ENCODE data around the gene BHLHE40. TPM values are rescaled to one million over a fixed set of nuclear protein-coding genes. Genes with fewer than 3 reads are reported as not detected.
"Not testable (repeated sequence)": the region's sequence is repeated elsewhere in the genome, so short reads cannot be mapped to it uniquely, and the experiment has no call there.

The BHLHE40 gene
- total RNA-seq, 2 experiments from 2014 or later, result 258 to 273 TPM

GRCh38 chr3:4963669-4964570 is 15.3 kb upstream of the BHLHE40 start:
- H3K4me3 Mint-ChIP-seq, result no peak overlapping the region
- ChIA-PET POLR2A (no interaction called here), CTCF (interaction anchor here (1.6 to 1.7 kb wide), 2 partner anchors 12 to 252 kb away, joined by 6 to 7 read pairs; no protein-coding TSS in a partner anchor)
- peaks cover 16% of the 10 kb centered on the region for H3K4me1 Mint-ChIP-seq
- intact Hi-C loops (cut with DNase I, micrococcal nuclease), result no loop called here
- DNase-seq (no peak), ATAC-seq (no peak)
- H3K36me3 Mint-ChIP-seq (ENCODE audit: low read depth), result peaks cover 13% of the 10 kb centered on the region
- H3K27me3 Mint-ChIP-seq, result no peaks in the 10 kb centered on the region
- peaks cover 27% of the 10 kb centered on the region for H3K9me3 Mint-ChIP-seq (ENCODE audit: low read depth)
- no peak overlapping the region for H3K27ac Mint-ChIP-seq

DNA sequence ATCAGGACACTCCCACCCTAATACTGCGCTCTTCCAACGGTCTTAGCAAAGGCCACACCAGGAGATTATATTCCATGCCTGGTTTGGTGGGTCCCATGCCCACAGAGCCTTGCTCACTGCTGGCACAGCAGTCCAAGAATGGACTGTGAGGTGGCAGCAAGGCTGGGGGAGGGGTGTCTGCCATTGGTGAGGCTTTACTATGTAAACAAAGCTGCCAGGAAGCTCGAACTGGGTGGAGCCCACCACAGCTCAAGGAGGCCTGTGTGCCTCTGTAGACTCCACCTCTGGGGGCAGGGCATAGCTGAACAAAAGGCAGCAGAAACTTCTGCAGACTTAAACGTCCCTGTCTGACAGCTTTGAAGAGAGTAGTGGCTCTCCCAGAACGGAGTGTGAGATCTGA is 13.2 kb upstream of the BHLHE40 start:
- ATAC-seq; H3K27me3 Mint-ChIP-seq; H3K27ac Mint-ChIP-seq; H3K4me3 Mint-ChIP-seq; DNase-seq; intact Hi-C loops (cut with DNase I, micrococcal nuclease): not testable (repeated sequence)
- Mint-ChIP-seq H3K4me1 (peaks cover 16% of the 10 kb centered on the region), H3K9me3 (ENCODE audit: low read depth) (peaks cover 29% of the 10 kb centered on the region), H3K36me3 (ENCODE audit: low read depth) (peaks cover 12% of the 10 kb centered on the region)
- CTCF ChIA-PET, result interaction anchor here (0.6 to 2.3 kb wide), 2 partner anchors 63 to 254 kb away, joined by 3 to 10 read pairs; no protein-coding TSS in a partner anchor
- POLR2A ChIA-PET, result interaction anchor here (1.0 kb wide), 1 partner anchor 94 kb away, joined by 4 read pairs; no protein-coding TSS in a partner anchor

GRCh38 chr3:4967683-4968082 is 11.6 kb upstream of the BHLHE40 start:
- CTCF ChIA-PET, result interaction anchor here (0.7 kb wide), 1 partner anchor 30 kb away, joined by 4 read pairs; no protein-coding TSS in a partner anchor
- peaks cover 16% of the 10 kb centered on the region for H3K4me1 Mint-ChIP-seq
- ATAC-seq, result not testable (repeated sequence)

GRCh38 chr3:4971437-4971836 is 7.8 kb upstream of the BHLHE40 start:
- peaks cover 22% of the 10 kb centered on the region for H3K4me1 Mint-ChIP-seq
- ATAC-seq; H3K27ac Mint-ChIP-seq; POLR2A ChIA-PET; DNase-seq; H3K4me3 Mint-ChIP-seq; CTCF ChIA-PET; intact Hi-C loops (cut with DNase I, micrococcal nuclease); H3K27me3 Mint-ChIP-seq: not testable (repeated sequence)
- H3K36me3 Mint-ChIP-seq (ENCODE audit: low read depth), result peaks cover 12% of the 10 kb centered on the region
- peaks cover 26% of the 10 kb centered on the region for H3K9me3 Mint-ChIP-seq (ENCODE audit: low read depth)

More at GRCh38 chr3:4967683-4968082, 11.6 kb upstream of the BHLHE40 start:
- H3K4me3 Mint-ChIP-seq; intact Hi-C loops (cut with DNase I, micrococcal nuclease); H3K27me3 Mint-ChIP-seq; H3K27ac Mint-ChIP-seq; DNase-seq; POLR2A ChIA-PET: not testable (repeated sequence)
- Mint-ChIP-seq H3K36me3 (ENCODE audit: low read depth) (peaks cover 12% of the 10 kb centered on the region), H3K9me3 (ENCODE audit: low read depth) (peaks cover 30% of the 10 kb centered on the region)

GRCh38 chr3:4971838-4972237 is 7.4 kb upstream of the BHLHE40 start:
- ATAC-seq, result no peak
- peaks cover 23% of the 10 kb centered on the region for H3K9me3 Mint-ChIP-seq (ENCODE audit: low read depth)
- H3K4me1 Mint-ChIP-seq, result peaks cover 23% of the 10 kb centered on the region
- DNase-seq, result no peak
- ChIA-PET POLR2A (no interaction called here), CTCF (interaction anchor here (2.7 kb wide), 1 partner anchor 260 kb away, joined by 13 read pairs; no protein-coding TSS in a partner anchor)
- no peak overlapping the region for H3K4me3 Mint-ChIP-seq
- peaks cover 10% of the 10 kb centered on the region for H3K36me3 Mint-ChIP-seq (ENCODE audit: low read depth)
- intact Hi-C loops (cut with DNase I, micrococcal nuclease), result no loop called here
- no peaks in the 10 kb centered on the region for H3K27me3 Mint-ChIP-seq
- H3K27ac Mint-ChIP-seq, result no peak overlapping the region

- CTCF ChIA-PET, result interaction anchor here (0.7 to 2.7 kb wide), 5 partner anchors 14 to 261 kb away, joined by 3 to 13 read pairs (median 3); no protein-coding TSS in a partner anchor
- H3K4me1 Mint-ChIP-seq, result peaks cover 28% of the 10 kb centered on the region
- H3K4me3 Mint-ChIP-seq, result no peak overlapping the region
- POLR2A ChIA-PET, result no interaction called here
- intact Hi-C loops (cut with DNase I, micrococcal nuclease), result no loop called here
- DNase-seq (no peak), ATAC-seq (no peak)
- H3K36me3 Mint-ChIP-seq (ENCODE audit: low read depth), result peaks cover 4% of the 10 kb centered on the region
- H3K27ac Mint-ChIP-seq, result peak overlapping the region; percentile 55
- H3K9me3 Mint-ChIP-seq (ENCODE audit: low read depth), result peaks cover 14% of the 10 kb centered on the region
- H3K27me3 Mint-ChIP-seq, result no peaks in the 10 kb centered on the region
Measured at GRCh38 chr3:4972652-4973643, 6.3 kb upstream of the BHLHE40 start.

DNA sequence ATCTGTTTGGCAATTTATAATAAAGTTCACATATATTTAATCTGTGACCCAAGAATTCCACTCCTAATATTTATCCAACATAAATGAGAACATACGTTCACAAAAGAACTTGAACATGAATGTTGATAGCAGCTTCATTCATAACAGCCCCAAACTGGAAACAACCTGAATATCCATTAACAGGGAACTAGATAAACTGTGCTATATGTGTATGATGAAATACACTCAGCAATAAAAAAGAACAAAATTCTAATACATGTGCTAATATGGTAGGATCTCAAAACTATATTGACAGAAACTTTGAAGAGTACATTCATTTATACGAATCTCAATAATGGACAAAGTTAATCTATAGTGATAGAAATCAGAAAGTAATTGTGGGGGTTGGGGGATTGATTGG is 5.1 kb upstream of the BHLHE40 start:
- CTCF ChIA-PET, result interaction anchor here (0.7 to 2.7 kb wide), 4 partner anchors 16 to 262 kb away, joined by 3 to 13 read pairs (median 4); no protein-coding TSS in a partner anchor
- POLR2A ChIA-PET, result interaction anchor here (0.6 kb wide), 1 partner anchor 88 kb away, joined by 3 read pairs; no protein-coding TSS in a partner anchor

GRCh38 chr3:4976109-4976508 is 3.1 kb upstream of the BHLHE40 start:
- ChIA-PET POLR2A (interaction anchor here (0.7 to 1.2 kb wide), 3 partner anchors 124 to 155 kb away, joined by 3 to 4 read pairs (median 3); no protein-coding TSS in a partner anchor), CTCF (interaction anchor here (0.9 to 7.4 kb wide), 39 partner anchors 9 to 265 kb away, joined by 3 to 91 read pairs (median 5); no protein-coding TSS in a partner anchor)
- H3K9me3 Mint-ChIP-seq (ENCODE audit: low read depth), result peaks cover 1% of the 10 kb centered on the region
- intact Hi-C loops (cut with DNase I, micrococcal nuclease), result loop anchor here (1.0 to 5.0 kb wide), 6 partner anchors 67 to 356 kb away; partner anchors contain the start of gene ARL8B (in 1 of the 2)
- no peaks in the 10 kb centered on the region for H3K27me3 Mint-ChIP-seq
- DNase-seq, result peak; percentile 85
- peak overlapping the region; percentile 98 for H3K27ac Mint-ChIP-seq
- H3K4me1 Mint-ChIP-seq, result peaks cover 28% of the 10 kb centered on the region
- peak; percentile 8 for ATAC-seq
- H3K4me3 Mint-ChIP-seq, result no peak overlapping the region
- H3K36me3 Mint-ChIP-seq (ENCODE audit: low read depth), result peaks cover 18% of the 10 kb centered on the region

More for the DNA sequence above, 5.1 kb upstream of the BHLHE40 start:
- ATAC-seq, result no peak
- Mint-ChIP-seq H3K36me3 (ENCODE audit: low read depth) (no peaks in the 10 kb centered on the region), H3K27me3 (no peaks in the 10 kb centered on the region), H3K27ac (no peak overlapping the region), H3K4me3 (no peak overlapping the region), H3K4me1 (peaks cover 28% of the 10 kb centered on the region), H3K9me3 (ENCODE audit: low read depth) (peaks cover 5% of the 10 kb centered on the region)
- DNase-seq, result no peak
- intact Hi-C loops (cut with DNase I, micrococcal nuclease), result no loop called here

GRCh38 chr3:4977001-4977852 is 2.0 kb upstream of the BHLHE40 start:
- intact Hi-C loops (cut with DNase I, micrococcal nuclease), result loop anchor here (1.0 to 5.0 kb wide), 11 partner anchors 68 to 355 kb away; partner anchors contain the start of gene ARL8B (in 1 of the 2)
- H3K27me3 Mint-ChIP-seq, result no peaks in the 10 kb centered on the region
- peak overlapping the region; percentile 98 for H3K27ac Mint-ChIP-seq
- CTCF ChIA-PET, result interaction anchor here (0.7 to 7.4 kb wide), 42 partner anchors 8 to 266 kb away, joined by 3 to 91 read pairs (median 5); no protein-coding TSS in a partner anchor
- peaks cover 29% of the 10 kb centered on the region for H3K36me3 Mint-ChIP-seq (ENCODE audit: low read depth)
- peak; percentile 88 for DNase-seq
- no peaks in the 10 kb centered on the region for H3K9me3 Mint-ChIP-seq (ENCODE audit: low read depth)
- ATAC-seq, result peak; percentile 30
- H3K4me1 Mint-ChIP-seq, result peaks cover 36% of the 10 kb centered on the region
- H3K4me3 Mint-ChIP-seq, result peak overlapping the region; percentile 93
- POLR2A ChIA-PET, result interaction anchor here (0.6 to 4.6 kb wide), 8 partner anchors 69 to 200 kb away, joined by 3 to 34 read pairs (median 5); no protein-coding TSS in a partner anchor

DNA sequence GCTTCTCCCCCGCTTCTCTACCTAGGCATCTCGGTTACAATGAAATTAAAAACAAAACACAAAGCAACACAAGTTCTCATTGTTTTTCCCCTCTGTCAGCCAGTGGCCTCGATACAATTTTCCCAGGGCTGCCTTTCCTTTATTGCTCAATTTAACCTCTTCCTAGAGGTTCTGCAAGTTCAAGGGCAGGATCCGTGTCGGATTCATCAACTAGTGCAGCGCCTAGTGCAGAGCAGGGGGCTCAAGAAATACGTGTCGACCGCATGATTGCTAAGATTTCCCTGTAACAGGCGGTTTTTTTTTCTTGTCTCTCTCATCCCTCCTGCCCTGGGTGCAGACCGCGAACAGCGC is 1.4 kb upstream of the BHLHE40 start:
- DNase-seq (no peak), ATAC-seq (peak; percentile 3)
- H3K4me3 Mint-ChIP-seq, result peak overlapping the region; percentile 93
- H3K4me1 Mint-ChIP-seq, result peaks cover 39% of the 10 kb centered on the region
- CTCF ChIA-PET, result interaction anchor here (1.1 to 7.4 kb wide), 12 partner anchors 44 to 267 kb away, joined by 3 to 91 read pairs (median 8); no protein-coding TSS in a partner anchor
- intact Hi-C loops (cut with DNase I, micrococcal nuclease), result loop anchor here (1.0 to 5.0 kb wide), 17 partner anchors 44 to 485 kb away; partner anchors contain the start of genes ARL8B (in 1 of the 2) and ITPR1 (in 1 of the 2)
- no peaks in the 10 kb centered on the region for H3K9me3 Mint-ChIP-seq (ENCODE audit: low read depth)
- peaks cover 35% of the 10 kb centered on the region for H3K36me3 Mint-ChIP-seq (ENCODE audit: low read depth)
- H3K27me3 Mint-ChIP-seq, result no peaks in the 10 kb centered on the region
- POLR2A ChIA-PET, result interaction anchor here (1.6 to 4.6 kb wide), 8 partner anchors 44 to 201 kb away, joined by 4 to 34 read pairs (median 8); no protein-coding TSS in a partner anchor
- peak overlapping the region; percentile 98 for H3K27ac Mint-ChIP-seq

Measured in activated CD4-positive, alpha-beta T cell treated with anti-CD3 and anti-CD28 coated beads for 36 hours (primary cell).